GM19395 (cell line): ENCODE measurements around the gene PCDHGA4.
"Not testable (repeated sequence)": the region's sequence is repeated elsewhere in the genome, so short reads cannot be mapped to it uniquely, and the experiment has no call there.

ENCODE experiments used
- ATAC-seq: cut with Tn5 transposase; IDR thresholded peaks from one replicate; pipeline ENCODE4 v1.9.1; 2021; ENCODE audit warnings: mild to moderate bottlenecking, moderate library complexity; ENCODE audit not compliant: unreplicated experiment

Gene PCDHGA4

DNA sequence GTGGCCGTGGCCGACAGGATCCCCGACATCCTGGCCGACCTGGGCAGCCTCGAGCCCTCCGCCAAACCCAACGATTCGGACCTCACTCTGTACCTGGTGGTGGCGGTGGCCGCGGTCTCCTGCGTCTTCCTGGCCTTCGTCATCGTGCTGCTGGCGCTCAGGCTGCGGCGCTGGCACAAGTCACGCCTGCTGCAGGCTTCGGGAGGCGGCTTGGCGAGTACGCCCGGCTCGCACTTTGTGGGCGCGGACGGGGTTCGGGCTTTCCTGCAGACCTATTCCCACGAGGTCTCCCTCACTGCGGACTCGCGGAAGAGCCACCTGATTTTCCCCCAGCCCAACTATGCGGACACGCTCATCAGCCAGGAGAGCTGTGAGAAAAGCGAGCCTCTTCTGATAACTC is 8.8 kb upstream of the PCDHGA4 start:
- ATAC-seq, result not testable (repeated sequence)

DNA sequence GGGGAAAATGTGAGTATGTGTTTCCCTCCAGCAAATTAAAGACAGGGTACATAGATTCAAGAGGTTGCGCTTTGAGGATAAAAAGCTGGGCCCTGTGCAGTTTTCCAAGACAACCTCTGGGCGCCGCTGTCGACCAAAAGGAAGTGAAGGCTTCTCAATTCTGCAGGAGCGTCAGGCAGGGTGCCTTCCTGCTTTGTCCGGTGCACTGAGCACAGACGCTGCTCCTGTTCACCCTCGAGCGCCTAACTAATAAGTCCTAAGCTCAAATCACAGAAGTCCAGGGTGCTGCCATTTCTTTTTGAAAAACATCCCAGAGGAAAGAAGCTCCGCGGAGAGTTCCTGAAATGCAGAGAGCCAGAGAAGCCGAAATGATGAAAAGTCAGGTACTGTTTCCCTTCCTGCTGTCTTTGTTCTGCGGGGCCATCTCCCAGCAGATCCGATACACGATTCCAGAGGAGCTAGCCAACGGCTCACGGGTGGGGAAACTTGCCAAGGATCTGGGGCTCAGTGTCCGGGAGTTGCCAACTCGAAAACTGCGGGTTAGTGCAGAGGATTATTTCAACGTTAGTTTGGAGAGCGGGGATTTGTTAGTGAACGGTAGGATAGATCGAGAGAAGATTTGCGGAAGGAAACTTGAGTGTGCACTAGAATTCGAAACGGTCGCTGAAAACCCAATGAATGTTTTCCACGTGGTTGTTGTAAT is 4.8 kb upstream of the PCDHGA4 start, which contains the start of gene PCDHGB1:
PCDHGB1 (plus strand) TSS at position 183 of the 703 bp plus-strand sequence; CDS start at position 345, 162 bp downstream.
- no peak for ATAC-seq

DNA sequence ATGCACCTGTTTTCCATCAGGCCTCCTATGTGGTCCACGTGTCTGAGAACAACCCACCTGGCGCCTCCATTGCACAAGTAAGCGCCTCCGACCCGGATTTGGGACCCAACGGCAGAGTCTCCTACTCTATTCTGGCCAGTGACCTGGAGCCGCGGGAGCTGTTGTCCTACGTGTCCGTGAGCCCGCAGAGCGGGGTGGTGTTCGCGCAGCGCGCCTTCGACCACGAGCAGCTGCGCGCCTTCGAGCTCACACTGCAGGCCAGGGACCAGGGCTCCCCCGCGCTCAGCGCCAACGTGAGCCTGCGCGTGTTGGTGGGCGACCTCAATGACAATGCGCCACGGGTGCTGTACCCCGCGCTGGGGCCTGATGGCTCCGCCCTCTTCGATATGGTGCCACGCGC is 3.2 kb upstream of the PCDHGA4 start:
- ATAC-seq, result no peak

DNA sequence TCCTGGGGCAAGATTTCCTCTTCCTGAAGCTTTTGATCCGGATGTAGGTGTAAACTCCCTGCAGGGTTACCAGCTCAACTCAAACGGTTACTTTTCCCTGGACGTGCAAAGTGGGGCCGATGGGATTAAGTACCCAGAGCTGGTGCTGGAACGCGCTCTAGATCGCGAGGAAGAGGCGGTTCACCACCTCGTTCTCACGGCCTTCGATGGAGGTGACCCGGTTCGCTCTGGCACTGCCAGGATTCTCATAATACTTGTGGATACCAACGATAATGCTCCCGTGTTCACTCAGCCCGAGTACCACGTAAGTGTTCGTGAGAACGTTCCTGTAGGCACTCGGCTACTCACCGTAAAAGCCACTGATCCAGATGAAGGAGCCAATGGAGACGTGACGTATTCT is 820 bp downstream of the PCDHGA4 start:
- ATAC-seq, result no peak

DNA sequence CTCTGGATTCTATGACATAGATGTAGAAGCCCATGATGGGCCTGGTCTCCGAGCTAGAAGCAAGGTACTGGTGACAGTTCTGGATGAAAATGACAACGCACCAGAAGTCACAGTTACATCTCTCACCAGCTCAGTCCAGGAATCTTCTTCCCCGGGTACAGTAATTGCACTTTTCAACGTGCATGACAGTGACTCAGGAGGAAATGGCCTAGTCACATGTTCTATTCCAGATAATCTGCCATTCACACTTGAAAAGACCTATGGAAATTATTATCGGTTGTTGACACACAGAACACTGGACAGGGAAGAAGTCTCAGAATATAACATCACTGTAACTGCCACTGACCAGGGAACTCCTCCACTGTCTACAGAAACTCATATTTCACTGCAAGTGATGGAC is 1.3 kb downstream of the PCDHGA4 start:
- ATAC-seq, result no peak

DNA sequence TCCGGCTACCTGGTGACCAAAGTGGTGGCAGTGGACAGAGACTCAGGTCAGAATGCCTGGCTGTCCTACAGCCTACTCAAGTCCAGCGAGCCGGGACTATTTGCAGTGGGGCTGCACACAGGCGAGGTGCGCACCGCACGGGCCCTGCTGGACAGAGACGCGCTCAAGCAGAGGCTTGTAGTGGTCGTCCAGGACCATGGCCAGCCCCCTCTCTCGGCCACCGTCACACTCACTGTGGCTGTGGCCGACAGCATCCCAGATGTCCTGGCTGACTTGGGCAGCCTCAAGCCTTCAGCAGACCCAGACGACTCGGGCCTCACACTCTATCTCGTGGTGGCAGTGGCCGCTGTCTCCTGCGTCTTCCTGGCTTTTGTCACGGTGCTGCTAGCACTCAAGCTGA is 2.1 kb downstream of the PCDHGA4 start:
- ATAC-seq, result no peak

DNA sequence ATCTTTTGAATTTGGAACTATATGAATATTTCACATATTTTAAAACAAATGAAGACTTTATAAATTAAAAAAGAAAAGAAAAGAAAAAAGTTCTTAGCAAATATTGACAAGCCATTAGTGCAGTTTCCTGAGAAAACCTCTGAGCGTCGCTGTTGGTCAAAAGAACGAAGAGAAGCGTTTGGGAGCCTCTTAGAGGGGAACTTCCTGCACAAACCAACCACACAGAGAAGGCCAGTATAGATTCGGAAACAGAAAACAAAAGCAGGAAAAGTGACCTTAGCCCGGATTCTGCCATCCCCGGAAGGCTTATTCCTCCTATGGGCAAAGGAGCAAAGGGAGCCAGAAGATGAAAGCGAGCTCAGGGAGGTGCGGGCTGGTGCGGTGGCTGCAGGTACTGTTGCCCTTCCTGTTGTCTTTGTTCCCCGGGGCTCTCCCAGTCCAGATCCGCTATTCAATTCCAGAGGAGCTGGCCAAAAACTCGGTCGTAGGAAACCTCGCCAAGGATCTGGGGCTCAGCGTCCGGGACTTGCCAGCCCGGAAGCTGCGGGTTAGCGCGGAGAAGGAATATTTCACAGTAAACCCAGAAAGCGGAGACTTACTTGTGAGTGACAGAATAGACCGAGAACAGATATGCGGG is 5.1 kb downstream of the PCDHGA4 start, which contains the start of gene PCDHGB2:
PCDHGB2 (plus strand) TSS at position 205 of the 637 bp plus-strand sequence; CDS start at position 347, 142 bp downstream.
- ATAC-seq, result peak; percentile 84

DNA sequence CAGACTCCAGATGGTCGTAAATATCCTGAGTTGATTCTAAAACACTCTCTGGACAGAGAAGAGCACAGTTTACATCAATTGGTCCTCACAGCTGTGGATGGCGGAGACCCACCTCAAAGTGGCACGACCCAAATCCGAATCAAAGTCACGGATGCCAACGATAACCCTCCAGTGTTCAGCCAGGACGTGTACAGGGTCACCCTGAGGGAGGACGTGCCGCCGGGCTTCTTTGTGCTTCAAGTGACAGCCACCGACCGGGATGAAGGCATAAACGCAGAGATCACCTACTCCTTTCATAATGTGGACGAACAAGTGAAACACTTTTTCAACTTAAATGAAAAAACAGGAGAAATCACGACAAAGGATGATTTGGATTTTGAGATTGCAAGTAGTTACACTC is 5.9 kb downstream of the PCDHGA4 start:
- no peak for ATAC-seq

DNA sequence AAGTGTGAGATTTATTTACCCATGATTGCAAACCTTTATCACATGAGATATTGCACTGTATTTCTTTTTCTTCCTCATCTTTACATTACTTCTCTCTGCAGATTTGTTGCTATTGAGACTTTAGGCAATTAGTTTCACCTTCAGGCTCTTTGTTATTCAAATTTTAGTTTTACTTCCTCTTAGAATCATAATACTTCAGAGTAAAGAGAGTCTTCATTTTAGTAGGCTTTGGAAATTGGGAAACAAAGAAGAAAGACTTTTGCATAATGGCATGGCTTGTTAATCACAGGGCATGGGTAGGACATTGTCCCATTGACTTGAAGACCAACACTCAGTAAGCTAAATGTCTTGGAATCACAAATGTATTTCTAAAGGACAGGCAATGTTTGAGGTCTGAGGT is 7.9 kb downstream of the PCDHGA4 start:
- ATAC-seq, result no peak

DNA sequence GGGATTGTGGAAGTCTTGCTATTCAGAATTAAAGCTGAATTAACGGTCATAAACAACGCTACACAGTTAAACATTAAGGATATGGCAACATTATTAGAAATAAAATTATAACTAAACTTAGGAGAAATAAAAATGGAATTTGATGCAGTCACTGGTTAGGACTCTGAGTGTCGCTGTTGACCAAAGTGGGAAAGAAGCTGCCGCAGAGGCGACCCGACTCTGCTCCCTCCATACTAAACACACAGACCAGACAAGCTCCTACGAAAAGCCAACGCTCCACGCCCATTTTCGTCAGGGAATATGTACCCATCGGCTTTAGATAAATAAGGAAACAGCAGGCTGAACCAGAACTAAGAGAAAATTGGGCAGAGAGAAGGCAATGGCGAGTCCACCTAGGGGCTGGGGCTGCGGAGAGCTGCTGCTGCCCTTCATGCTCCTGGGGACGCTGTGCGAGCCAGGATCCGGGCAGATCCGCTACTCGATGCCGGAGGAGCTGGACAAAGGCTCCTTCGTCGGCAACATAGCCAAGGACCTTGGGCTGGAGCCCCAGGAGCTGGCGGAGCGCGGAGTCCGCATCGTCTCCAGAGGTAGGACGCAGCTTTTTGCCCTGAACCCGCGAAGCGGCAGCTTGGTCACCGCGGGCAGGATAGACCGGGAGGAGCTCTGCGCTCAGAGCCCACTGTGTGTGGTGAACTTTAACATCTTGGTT is 9.3 kb downstream of the PCDHGA4 start, which contains the start of gene PCDHGA5:
PCDHGA5 (plus strand) TSS at position 211 of the 709 bp plus-strand sequence; CDS start at position 380, 169 bp downstream.
- ATAC-seq, result no peak

DNA sequence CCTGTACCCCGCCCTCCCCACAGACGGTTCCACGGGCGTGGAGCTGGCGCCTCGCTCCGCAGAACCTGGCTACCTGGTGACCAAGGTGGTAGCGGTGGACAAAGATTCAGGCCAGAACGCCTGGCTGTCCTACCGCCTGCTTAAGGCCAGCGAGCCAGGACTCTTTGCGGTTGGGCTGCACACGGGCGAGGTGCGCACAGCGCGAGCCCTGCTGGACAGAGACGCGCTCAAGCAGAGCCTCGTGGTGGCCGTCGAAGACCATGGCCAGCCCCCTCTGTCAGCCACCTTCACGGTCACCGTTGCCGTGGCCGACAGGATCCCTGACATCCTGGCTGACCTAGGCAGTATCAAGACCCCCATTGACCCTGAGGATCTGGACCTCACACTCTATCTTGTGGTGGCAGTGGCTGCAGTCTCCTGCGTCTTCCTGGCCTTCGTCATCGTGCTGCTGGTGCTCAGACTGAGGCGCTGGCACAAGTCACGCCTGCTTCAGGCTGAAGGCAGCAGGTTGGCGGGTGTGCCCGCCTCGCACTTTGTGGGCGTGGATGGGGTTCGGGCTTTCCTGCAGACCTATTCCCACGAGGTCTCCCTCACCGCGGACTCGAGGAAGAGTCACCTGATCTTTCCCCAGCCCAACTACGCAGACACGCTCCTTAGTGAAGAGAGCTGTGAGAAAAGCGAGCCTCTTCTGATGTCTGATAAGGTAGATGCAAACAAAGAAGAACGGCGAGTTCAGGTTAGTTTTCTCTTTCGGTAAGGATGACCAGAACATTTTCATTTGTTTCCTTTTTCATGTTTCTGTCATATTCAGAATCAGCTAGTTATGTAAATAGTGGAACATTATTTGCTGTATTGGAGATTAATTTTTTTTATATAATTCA is 11.4 kb downstream of the PCDHGA4 start:
- ATAC-seq, result no peak

DNA sequence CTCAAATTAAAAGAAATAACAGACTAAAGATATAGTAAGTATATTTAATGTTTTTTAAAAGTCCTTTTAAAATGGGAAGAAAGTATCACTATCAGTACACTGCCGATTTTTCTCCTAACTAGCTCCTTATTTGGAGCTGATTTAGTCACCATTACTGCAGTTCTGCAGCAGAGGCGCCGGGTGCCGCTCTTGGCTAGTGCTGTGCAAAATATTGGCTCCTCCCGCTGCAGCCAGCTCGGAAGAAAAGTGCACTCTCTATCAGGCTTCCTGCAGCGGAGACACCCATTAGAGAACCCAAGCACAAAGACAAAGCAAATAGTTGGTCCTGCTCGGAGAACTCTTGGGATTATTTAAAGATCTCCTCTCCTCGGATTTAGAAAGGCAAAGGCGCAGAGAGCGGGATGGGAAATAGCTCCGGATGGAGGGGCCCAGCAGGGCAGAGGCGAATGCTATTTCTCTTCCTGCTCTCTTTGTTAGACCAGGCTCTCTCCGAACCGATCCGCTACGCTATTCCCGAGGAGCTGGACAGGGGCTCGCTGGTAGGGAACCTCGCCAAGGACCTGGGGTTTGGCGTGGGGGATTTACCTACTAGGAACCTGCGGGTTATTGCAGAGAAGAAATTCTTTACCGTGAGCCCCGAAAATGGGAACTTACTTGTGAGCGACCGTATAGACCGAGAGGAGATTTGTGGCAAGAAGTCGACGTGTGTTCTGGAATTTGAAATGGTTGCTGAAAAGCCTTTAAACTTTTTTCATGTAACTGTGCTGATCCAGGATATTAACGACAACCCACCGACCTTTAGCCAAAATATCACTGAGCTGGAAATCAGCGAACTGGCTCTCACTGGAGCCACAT is 15.4 kb downstream of the PCDHGA4 start, which contains the start of gene PCDHGB3:
PCDHGB3 (plus strand) TSS at position 249 of the 855 bp plus-strand sequence; CDS start at position 402, 153 bp downstream.
- peak; percentile 65 for ATAC-seq

DNA sequence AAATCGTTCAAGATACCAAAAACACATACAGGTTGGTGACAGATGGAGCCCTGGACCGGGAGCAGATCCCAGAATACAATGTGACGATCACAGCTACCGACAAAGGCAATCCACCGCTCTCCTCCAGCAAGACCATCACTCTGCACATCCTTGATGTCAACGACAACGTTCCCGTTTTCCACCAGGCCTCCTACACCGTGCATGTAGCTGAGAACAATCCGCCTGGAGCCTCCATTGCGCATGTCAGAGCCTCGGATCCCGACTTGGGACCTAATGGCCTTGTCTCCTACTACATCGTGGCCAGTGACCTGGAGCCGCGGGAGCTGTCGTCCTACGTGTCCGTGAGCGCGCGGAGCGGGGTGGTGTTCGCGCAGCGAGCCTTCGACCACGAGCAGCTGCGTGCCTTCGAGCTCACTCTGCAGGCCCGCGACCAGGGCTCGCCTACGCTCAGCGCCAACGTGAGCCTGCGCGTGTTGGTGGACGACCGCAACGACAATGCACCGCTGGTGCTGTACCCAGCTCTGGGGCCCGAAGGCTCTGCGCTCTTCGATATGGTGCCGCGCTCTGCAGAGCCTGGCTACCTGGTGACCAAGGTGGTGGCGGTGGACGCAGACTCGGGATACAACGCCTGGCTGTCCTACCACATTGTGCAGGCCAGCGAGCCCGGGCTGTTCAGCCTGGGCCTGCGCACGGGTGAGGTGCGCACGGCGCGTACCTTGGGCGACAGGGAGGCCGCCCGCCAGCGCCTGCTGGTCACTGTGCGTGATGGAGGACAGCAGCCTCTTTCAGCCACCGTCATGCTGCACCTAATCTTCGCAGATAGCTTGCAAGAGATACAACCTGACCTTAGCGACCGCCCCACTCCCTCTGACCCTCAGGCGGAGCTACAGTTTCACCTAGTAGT is 17.0 kb downstream of the PCDHGA4 start:
- ATAC-seq, result no peak

DNA sequence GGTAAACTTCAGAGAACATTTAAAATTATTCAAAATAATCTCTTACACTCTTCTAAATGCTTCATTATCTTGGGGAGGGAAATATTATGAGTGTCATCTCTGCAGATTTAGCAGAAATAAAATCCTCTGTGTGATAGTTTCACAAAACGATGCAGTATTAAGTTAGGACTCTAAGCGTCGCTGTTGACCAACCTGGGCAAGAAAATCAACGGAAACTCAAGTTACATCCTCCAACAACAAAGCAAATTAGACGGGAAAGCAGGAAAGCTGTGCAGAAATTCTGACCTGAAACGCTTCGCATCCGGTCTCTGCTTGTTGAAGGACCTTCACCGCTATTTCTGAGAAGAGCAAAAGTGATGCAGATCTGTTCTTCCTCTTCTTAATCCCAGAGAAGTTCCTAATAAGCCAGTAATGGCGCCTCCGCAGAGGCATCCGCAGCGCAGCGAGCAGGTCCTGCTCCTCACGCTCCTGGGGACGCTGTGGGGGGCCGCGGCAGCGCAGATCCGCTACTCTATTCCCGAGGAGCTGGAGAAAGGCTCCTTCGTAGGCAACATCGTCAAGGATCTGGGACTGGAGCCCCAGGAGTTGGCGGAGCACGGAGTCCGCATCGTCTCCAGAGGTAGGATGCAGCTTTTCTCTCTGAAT is 19.0 kb downstream of the PCDHGA4 start, which contains the start of gene PCDHGA6:
PCDHGA6 (plus strand) TSS at position 219 of the 645 bp plus-strand sequence; CDS start at position 412, 193 bp downstream.
- ATAC-seq, result no peak

DNA sequence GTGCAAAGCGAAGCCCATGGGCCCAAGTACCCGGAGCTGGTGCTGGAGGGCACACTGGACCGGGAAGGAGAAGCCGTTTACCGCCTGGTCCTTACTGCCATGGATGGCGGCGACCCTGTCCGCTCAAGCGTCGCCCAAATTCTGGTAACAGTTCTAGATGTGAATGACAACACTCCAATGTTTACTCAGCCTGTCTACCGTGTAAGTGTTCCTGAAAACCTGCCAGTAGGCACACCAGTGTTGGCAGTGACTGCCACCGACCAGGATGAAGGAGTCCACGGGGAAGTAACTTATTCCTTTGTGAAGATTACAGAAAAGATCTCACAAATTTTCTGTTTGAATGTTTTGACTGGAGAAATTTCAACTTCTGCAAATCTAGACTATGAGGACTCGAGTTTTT is 19.8 kb downstream of the PCDHGA4 start:
- ATAC-seq, result no peak

DNA sequence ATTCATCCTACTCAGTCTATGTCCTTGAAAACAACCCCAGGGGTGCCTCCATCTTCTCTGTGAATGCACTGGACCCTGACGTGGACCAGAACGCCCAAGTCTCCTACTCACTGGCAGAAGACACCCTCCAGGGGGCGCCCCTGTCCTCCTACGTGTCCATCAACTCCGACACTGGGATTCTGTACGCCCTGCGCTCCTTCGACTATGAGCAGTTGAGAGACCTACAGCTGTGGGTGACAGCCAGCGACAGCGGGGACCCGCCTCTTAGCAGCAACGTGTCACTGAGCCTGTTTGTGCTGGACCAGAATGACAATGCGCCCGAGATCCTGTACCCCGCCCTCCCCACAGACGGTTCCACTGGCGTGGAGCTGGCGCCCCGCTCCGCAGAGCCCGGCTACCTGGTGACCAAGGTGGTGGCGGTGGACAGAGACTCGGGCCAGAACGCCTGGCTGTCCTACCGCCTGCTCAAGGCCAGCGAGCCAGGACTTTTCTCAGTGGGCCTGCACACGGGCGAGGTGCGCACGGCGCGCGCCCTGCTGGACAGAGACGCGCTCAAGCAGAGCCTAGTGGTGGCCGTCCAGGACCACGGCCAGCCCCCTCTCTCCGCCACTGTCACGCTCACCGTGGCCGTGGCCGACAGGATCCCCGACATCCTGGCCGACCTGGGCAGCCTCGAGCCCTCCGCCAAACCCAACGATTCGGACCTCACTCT is 20.8 kb downstream of the PCDHGA4 start:
- ATAC-seq, result not testable (repeated sequence)
